NOMO-1 (cell line): ENCODE measurements around the gene GPS2.
"Not testable (repeated sequence)": the region's sequence is repeated elsewhere in the genome, so short reads cannot be mapped to it uniquely, and the experiment has no call there.

Experiments
- DNase-seq, 2 experiments: peaks; one replicate each; lab custom pipeline; 2025; ENCODE audit not compliant: unreplicated experiment in 2 of 2; lab: John Stamatoyannopoulos, UW

The GPS2 gene

GRCh38 chr17:7337600-7337999 is 22.4 kb upstream of the GPS2 start:
- not testable (repeated sequence) for DNase-seq

- peak; percentile 42 to 81 for DNase-seq
These were observed 21.3 kb upstream of the GPS2 start, which contains the start of gene ACAP1 for GRCh38 chr17:7336240-7337175. TSS of gene ACAP1 (plus strand) at chr17:7336529. CDS start at chr17:7336735, 206 bp downstream.

GRCh38 chr17:7335765-7336164 is 20.6 kb upstream of the GPS2 start:
- DNase-seq: not testable (repeated sequence)

GRCh38 chr17:7334938-7335538 is 19.9 kb upstream of the GPS2 start:
- no peak for DNase-seq

- DNase-seq: peak; percentile 40 to 53
These were observed 17.5 kb upstream of the GPS2 start for GRCh38 chr17:7332600-7333069.

GRCh38 chr17:7332111-7332510 is 17.0 kb upstream of the GPS2 start:
- DNase-seq: no peak

GRCh38 chr17:7330638-7331015 is 15.5 kb upstream of the GPS2 start:
- no peak for DNase-seq

GRCh38 chr17:7329997-7330637 is 15.0 kb upstream of the GPS2 start:
- DNase-seq: peak; percentile 85 to 86

GRCh38 chr17:7329374-7329996 is 14.3 kb upstream of the GPS2 start:
- peak; percentile 97 to 99 for DNase-seq

GRCh38 chr17:7328840-7329373 is 13.7 kb upstream of the GPS2 start, which contains the start of gene NEURL4:
TSS of gene NEURL4 (minus strand) at chr17:7329335. CDS start at chr17:7329312, 23 bp downstream.
- DNase-seq: no peak

GRCh38 chr17:7328009-7328408 is 12.8 kb upstream of the GPS2 start:
- no peak for DNase-seq

GRCh38 chr17:7327501-7327900 is 12.3 kb upstream of the GPS2 start:
- no peak for DNase-seq

- DNase-seq: no peak
These were observed 11.9 kb upstream of the GPS2 start for GRCh38 chr17:7327056-7327455.

- DNase-seq: no peak
These were observed 11.0 kb upstream of the GPS2 start for GRCh38 chr17:7326186-7326585.

GRCh38 chr17:7325031-7325528 is 9.9 kb upstream of the GPS2 start:
- no peak for DNase-seq

GRCh38 chr17:7324438-7324779 is 9.2 kb upstream of the GPS2 start:
- no peak for DNase-seq

GRCh38 chr17:7323731-7324437 is 8.7 kb upstream of the GPS2 start:
- DNase-seq: no peak

- no peak for DNase-seq
These were observed 7.5 kb upstream of the GPS2 start for GRCh38 chr17:7322520-7323194.

- DNase-seq: no peak
These were observed 6.3 kb upstream of the GPS2 start for GRCh38 chr17:7321466-7321865.
